Transverse colon (tissue), 4 donors: ENCODE results near the gene UBR3.

ENCODE experiments used
- EP300 ChIP-seq: sonication (generic); formaldehyde crosslinking; IDR thresholded peaks from one replicate; pipeline ENCODE4 v1.6.1; 2017; ENCODE audit warnings: antibody characterized with exemption, low read depth
- POLR2A ChIP-seq: fragments of 450-650 bp; IDR thresholded peaks from one replicate; pipeline ENCODE4 v1.6.1; 2016; ENCODE audit warnings: antibody characterized with exemption, mild to moderate bottlenecking, moderate library complexity
- POLR2AphosphoS5 ChIP-seq, 3 donors: sonication (generic); formaldehyde crosslinking; IDR thresholded peaks; one replicate each; pipeline ENCODE4 v1.6.1; 2016; ENCODE audit warnings: antibody characterized with exemption in 3 of 3
- TF ChIP-seq, protein P1 (sequence below), 5 experiments: fragments of 200-600 bp in 3 of 5; fragments of 450-650 bp in 2 of 5; sonication (generic) in 3 of 5; IDR thresholded peaks; 1 replicate in 2 of 5; 2 replicates in 3 of 5; pipeline ENCODE4 v1.5.1; 2016 to 2017; ENCODE audit warnings: antibody characterized with exemption in 5 of 5, inconsistent platforms in 3 of 5, mild to moderate bottlenecking in 2 of 5, moderate library complexity in 1 of 5

DNA sequence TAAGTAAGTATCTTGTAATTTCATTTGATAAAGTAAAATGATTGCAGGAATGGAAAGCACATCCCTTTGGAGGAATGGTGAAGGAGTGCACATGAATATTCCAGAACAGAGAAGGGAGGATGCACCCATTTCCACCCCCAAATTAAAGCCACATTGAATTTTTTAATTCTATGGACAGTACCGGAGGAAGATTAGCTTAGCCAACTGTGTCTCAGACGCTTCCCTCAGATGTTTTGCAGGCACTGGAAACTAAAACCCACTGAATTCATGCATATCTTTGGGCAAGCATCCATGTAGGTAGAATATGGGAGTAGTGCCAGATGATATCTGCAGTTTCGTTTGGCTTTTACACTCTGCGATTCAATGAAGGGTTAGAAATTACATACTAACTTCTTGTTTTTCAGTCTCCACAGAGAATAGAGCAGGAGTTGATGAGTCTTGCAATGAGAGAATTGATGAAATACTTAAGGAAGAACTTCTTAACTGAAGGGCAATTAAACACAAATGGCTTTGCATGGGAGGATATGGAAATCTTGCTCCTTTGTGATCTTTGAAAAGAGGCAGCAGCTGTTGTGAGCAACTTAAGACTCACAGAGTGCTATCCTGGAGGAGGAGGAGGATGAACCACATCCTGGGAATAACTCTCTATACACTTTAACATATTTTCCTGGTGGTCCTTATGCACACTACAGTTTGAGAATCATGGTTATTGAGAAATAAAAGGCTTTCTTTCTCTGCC is 279.0 kb downstream of the UBR3 start:
- TF ChIP-seq, protein P1, sequence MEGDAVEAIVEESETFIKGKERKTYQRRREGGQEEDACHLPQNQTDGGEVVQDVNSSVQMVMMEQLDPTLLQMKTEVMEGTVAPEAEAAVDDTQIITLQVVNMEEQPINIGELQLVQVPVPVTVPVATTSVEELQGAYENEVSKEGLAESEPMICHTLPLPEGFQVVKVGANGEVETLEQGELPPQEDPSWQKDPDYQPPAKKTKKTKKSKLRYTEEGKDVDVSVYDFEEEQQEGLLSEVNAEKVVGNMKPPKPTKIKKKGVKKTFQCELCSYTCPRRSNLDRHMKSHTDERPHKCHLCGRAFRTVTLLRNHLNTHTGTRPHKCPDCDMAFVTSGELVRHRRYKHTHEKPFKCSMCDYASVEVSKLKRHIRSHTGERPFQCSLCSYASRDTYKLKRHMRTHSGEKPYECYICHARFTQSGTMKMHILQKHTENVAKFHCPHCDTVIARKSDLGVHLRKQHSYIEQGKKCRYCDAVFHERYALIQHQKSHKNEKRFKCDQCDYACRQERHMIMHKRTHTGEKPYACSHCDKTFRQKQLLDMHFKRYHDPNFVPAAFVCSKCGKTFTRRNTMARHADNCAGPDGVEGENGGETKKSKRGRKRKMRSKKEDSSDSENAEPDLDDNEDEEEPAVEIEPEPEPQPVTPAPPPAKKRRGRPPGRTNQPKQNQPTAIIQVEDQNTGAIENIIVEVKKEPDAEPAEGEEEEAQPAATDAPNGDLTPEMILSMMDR (IDR thresholded peaks at IDR 0.05) = no peak
- TF ChIP-seq POLR2A = no peak
- TF ChIP-seq POLR2AphosphoS5 (IDR thresholded peaks at IDR 0.05) = no peak
- TF ChIP-seq EP300 = no peak
